Endothelial cell of umbilical vein (primary cell): ENCODE data around the gene XKR3. TPM values are rescaled to one million over a fixed set of nuclear protein-coding genes. Genes with fewer than 3 reads are reported as not detected.

ENCODE experiments used
- BruUV-seq: library from RNA; stranded (reverse); fragments of 400-500 nt; replicated peaks from 2 replicates; lab custom pipeline; 2021; lab: Mats Ljungman, UMichigan
- CTCF ChIA-PET: fragments of 300-600, 350-600 bp; sonication (Branson Sonifier 250); formaldehyde crosslinking; loops from one replicate; lab custom pipeline; 2021; ENCODE audit warnings: antibody characterized with exemption, inconsistent platforms; lab: Charles Lee
- POLR2A ChIA-PET: fragments of 300-600, 350-600 bp; sonication (Branson Sonifier 250); formaldehyde crosslinking; loops from one replicate; lab custom pipeline; 2021; ENCODE audit warnings: antibody characterized with exemption, inconsistent platforms; lab: Charles Lee
- DNase-seq: peaks from one replicate; pipeline ENCODE4 v3.0.0-alpha.2; 2011; ENCODE audit warnings: low read depth, low spot score
- FAIRE-seq: peaks from 2 replicates; lab custom pipeline; 2011; peaks lifted over from hg19 to GRCh38; lab: Jason Lieb, UNC
- H2AFZ ChIP-seq: 2 replicates; pipeline ENCODE4 v1.6.0; 2012; ENCODE audit warnings: low read depth, low read length, control low read depth, inconsistent platforms
- H3K27ac ChIP-seq: 2 replicates; pipeline ENCODE4 v1.5.1; 2011; ENCODE audit warnings: low read depth, mild to moderate bottlenecking, control low read depth, low read length, moderate library complexity; ENCODE audit not compliant: insufficient read depth
- H3K27me3 ChIP-seq, 2 experiments: 2 replicates each; pipeline versions ENCODE4 v1.6.0 to v1.6.1; 2011; ENCODE audit warnings: low read length in 2 of 2, mixed read lengths in 1 of 2; ENCODE audit not compliant: control insufficient read depth in 2 of 2, insufficient read depth in 2 of 2
- H3K36me3 ChIP-seq, 2 experiments: 2 replicates in 1 of 2; 3 replicates in 1 of 2; pipeline ENCODE4 v1.5.1; 2011; ENCODE audit warnings: low read length in 2 of 2, mild to moderate bottlenecking in 1 of 2, moderate library complexity in 1 of 2; ENCODE audit not compliant: control insufficient read depth in 2 of 2, insufficient read depth in 2 of 2; ENCODE audit errors: extremely low read depth in 1 of 2
- H3K4me1 ChIP-seq: 3 replicates; pipeline ENCODE4 v1.5.1; 2011; ENCODE audit warnings: mild to moderate bottlenecking, low read length; ENCODE audit not compliant: control insufficient read depth, insufficient read depth; ENCODE audit errors: extremely low read depth
- H3K4me2 ChIP-seq: 2 replicates; pipeline ENCODE4 v1.6.1; 2011; ENCODE audit warnings: low read length, control low read depth, mixed read lengths; ENCODE audit not compliant: insufficient read depth
- H3K4me3 ChIP-seq, 3 experiments: fragments of 200-600 bp in 1 of 3; sonication (generic), shearing (Covaris generic) in 1 of 3; replicated peaks in 1 of 3; 2 replicates each; pipeline ENCODE4 v1.5.1; 2011 to 2016; ENCODE audit warnings: control low read depth in 3 of 3, low read length in 3 of 3, mild to moderate bottlenecking in 2 of 3, inconsistent platforms in 1 of 3, low read depth in 1 of 3, moderate library complexity in 1 of 3; ENCODE audit not compliant: insufficient read depth in 1 of 3
- H3K79me2 ChIP-seq: 2 replicates; pipeline ENCODE4 v1.6.0; 2012; ENCODE audit warnings: low read length, inconsistent platforms; ENCODE audit not compliant: control insufficient read depth, insufficient read depth
- H3K9ac ChIP-seq: replicated peaks from 2 replicates; pipeline ENCODE3; 2011; ENCODE audit warnings: low read length, control low read depth; ENCODE audit not compliant: insufficient read depth; ENCODE audit errors: extremely low read depth
- H3K9me1 ChIP-seq: replicated peaks from 3 replicates; pipeline ENCODE4 v1.6.0; 2011; ENCODE audit warnings: mild to moderate bottlenecking, low read length; ENCODE audit not compliant: control insufficient read depth, insufficient read depth; ENCODE audit errors: extremely low read depth
- H3K9me3 ChIP-seq: replicated peaks from 2 replicates; pipeline ENCODE4 v1.5.1; 2012; ENCODE audit warnings: low read length, inconsistent platforms; ENCODE audit not compliant: control insufficient read depth, insufficient read depth
- H4K20me1 ChIP-seq: replicated peaks from 2 replicates; pipeline ENCODE3; 2011; ENCODE audit warnings: mild to moderate bottlenecking, low read length; ENCODE audit not compliant: control insufficient read depth, insufficient read depth; ENCODE audit errors: extremely low read depth
- CTCF ChIP-seq, 2 donors: IDR thresholded peaks; 1 replicate in 1 of 2; 2 replicates in 1 of 2; pipeline ENCODE4 v1.5.1; 2011; ENCODE audit warnings: low read length in 2 of 2, mild to moderate bottlenecking in 2 of 2, moderate library complexity in 2 of 2, control low read depth in 1 of 2, inconsistent platforms in 1 of 2, low read depth in 1 of 2; ENCODE audit not compliant: insufficient read depth in 1 of 2; ENCODE audit errors: extremely low read depth in 1 of 2
- EZH2 ChIP-seq: IDR thresholded peaks from 2 replicates; pipeline ENCODE4 v1.6.1; 2012; ENCODE audit warnings: borderline replicate concordance, low read depth, mild to moderate bottlenecking, moderate library complexity, low read length, inconsistent platforms; ENCODE audit not compliant: severe bottlenecking
- FOS ChIP-seq: IDR thresholded peaks from 2 replicates; pipeline ENCODE4 v1.6.1; 2011; ENCODE audit warnings: mild to moderate bottlenecking, low read length, moderate library complexity, borderline replicate concordance; ENCODE audit not compliant: insufficient read depth
- GATA2 ChIP-seq: IDR thresholded peaks from 2 replicates; pipeline ENCODE4 v1.7.0; 2011; ENCODE audit warnings: low read depth, mild to moderate bottlenecking, moderate library complexity, mixed read lengths, low read length; ENCODE audit not compliant: insufficient read length, insufficient read depth
- JUN ChIP-seq: IDR thresholded peaks from 2 replicates; pipeline ENCODE4 v1.6.1; 2011; ENCODE audit warnings: borderline replicate concordance, low read depth; ENCODE audit not compliant: insufficient read length, insufficient read depth
- MAX ChIP-seq: IDR thresholded peaks from 2 replicates; pipeline ENCODE4 v1.6.1; 2011; ENCODE audit not compliant: insufficient read depth, insufficient read length
- MYC ChIP-seq: IDR thresholded peaks from one replicate; pipeline ENCODE4 v1.6.1; 2011; ENCODE audit warnings: mild to moderate bottlenecking, low read depth, low read length
- POLR2A ChIP-seq: IDR thresholded peaks from 2 replicates; pipeline ENCODE4 v1.6.1; 2012; ENCODE audit warnings: low read depth, mild to moderate bottlenecking, control low read depth, low read length
- POLR2AphosphoS5 ChIP-seq: IDR thresholded peaks from 2 replicates; pipeline ENCODE4 v1.6.1; 2012; ENCODE audit warnings: low read depth, mild to moderate bottlenecking, control low read depth, low read length, moderate library complexity; ENCODE audit not compliant: insufficient read depth
- dilution Hi-C: fragments of 300-500 bp; cut with MboI; formaldehyde crosslinking; loops from one replicate; pipeline ENCODE4 v1.15.0; 2019; ENCODE audit warnings: low sequenced_read_pairs; ENCODE audit not compliant: extremely low pct_ligation_motif_present
- intact Hi-C: fragments of 100-400 bp; cut with micrococcal nuclease; formaldehyde crosslinking; loops from one replicate; pipeline ENCODE4 v1.10.0; 2022
- polyA plus RNA-seq, 4 experiments: library from polyadenylated mRNA; depleted of rRNA in 3 of 4; stranded (reverse) in 3 of 4; unstranded in 1 of 4; fragments of >200 nt; gene quantifications; 2 replicates each; pipeline versions ENCODE4 v1.2.1 to v1.2.3, GENCODE V29; 2011 to 2012; ENCODE audit warnings: missing spikeins in 1 of 4
- total RNA-seq: library from RNA; stranded (reverse); gene quantifications from 2 replicates; pipeline ENCODE4 v1.2.3, GENCODE V29; 2021

XKR3 gene
- total and polyA plus RNA-seq, 2 donors (not counting 3 experiments of a cell fraction or from before 2014, with no cell fraction given) = not detected

DNA sequence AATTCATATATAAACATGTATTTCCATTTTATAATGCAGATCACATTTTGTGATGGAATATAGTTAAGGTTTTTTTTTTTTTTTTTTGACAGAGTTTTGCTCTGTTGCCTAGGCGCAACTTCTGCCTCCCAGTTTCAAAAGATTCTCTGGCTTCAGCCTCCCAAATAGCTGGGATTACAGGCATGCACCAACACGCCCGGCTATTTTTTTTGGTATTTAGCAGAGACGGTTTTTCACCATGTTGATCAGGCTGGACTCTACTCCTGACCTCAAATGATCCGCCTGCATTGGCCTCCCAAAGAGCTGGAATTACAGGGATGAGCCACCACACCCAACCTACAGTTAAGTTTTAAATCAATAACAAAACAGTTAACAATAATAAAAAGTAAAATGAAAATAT lies 18.8 kb downstream of the XKR3 start:
- Histone ChIP-seq H3K36me3 (no peaks in the 10 kb centered on the region), H4K20me1 (no peaks in the 10 kb centered on the region), H3K9me1 (no peaks in the 10 kb centered on the region), H3K79me2 (no peaks in the 10 kb centered on the region), H3K27ac (no peak overlapping the region), H3K27me3 (no peaks in the 10 kb centered on the region), H3K4me2 (no peak overlapping the region), H3K4me1 (no peaks in the 10 kb centered on the region), H3K9ac (no peak overlapping the region), H3K4me3 (no peak overlapping the region), H2AFZ (no peak overlapping the region), H3K9me3 (peaks cover 4% of the 10 kb centered on the region)
- CTCF ChIA-PET = no interaction called here
- no peak for TF ChIP-seq CTCF (IDR thresholded peaks at IDR 0.05; ENCODE audit: extremely low read depth in 1 of 2, insufficient read depth in 1 of 2, low read depth in 1 of 2, low read length in 2 of 2)
- no peak for TF ChIP-seq POLR2A
- no peak for TF ChIP-seq EZH2
- no peak for FAIRE-seq
- intact Hi-C loops (no loop called here), dilution Hi-C loops (no loop called here)
- no TSS peak for BruUV-seq
- DNase-seq = no peak
- POLR2A ChIA-PET = no interaction called here

GRCh38 chr22:16804882-16805281 lies 20.3 kb downstream of the XKR3 start:
- no peak overlapping the region for H3K4me3 ChIP-seq

More at GRCh38 chr22:16804882-16805281, 20.3 kb downstream of the XKR3 start:
- FAIRE-seq = no peak
- CTCF ChIA-PET = no interaction called here
- intact Hi-C loops (no loop called here), dilution Hi-C loops (no loop called here)
- Histone ChIP-seq H3K4me1 (no peaks in the 10 kb centered on the region), H3K9ac (no peak overlapping the region), H4K20me1 (no peaks in the 10 kb centered on the region), H3K79me2 (no peaks in the 10 kb centered on the region), H3K27ac (no peak overlapping the region), H3K9me3 (peaks cover 4% of the 10 kb centered on the region), H3K27me3 (no peaks in the 10 kb centered on the region), H2AFZ (no peak overlapping the region), H3K36me3 (no peaks in the 10 kb centered on the region), H3K4me2 (no peak overlapping the region), H3K9me1 (no peaks in the 10 kb centered on the region)
- TF ChIP-seq MYC (no peak), POLR2AphosphoS5 (no peak), JUN (no peak), CTCF (IDR thresholded peaks at IDR 0.05; ENCODE audit: extremely low read depth in 1 of 2, insufficient read depth in 1 of 2, low read depth in 1 of 2, low read length in 2 of 2) (no peak), POLR2A (no peak), FOS (no peak), EZH2 (no peak), MAX (no peak), GATA2 (no peak)
- no TSS peak for BruUV-seq
- DNase-seq = no peak
- POLR2A ChIA-PET = no interaction called here
